ENCODE data around the gene SMARCC1.
"Not testable (repeated sequence)": the region's sequence is repeated elsewhere in the genome, so short reads cannot be mapped to it uniquely, and the experiment has no call there.

SMARCC1 gene

GRCh38 chr3:47772047-47772446 is 9.6 kb downstream of the SMARCC1 start:
- H3K4me3 ChIP-seq (ENCODE audit: low read depth, low read length) = no peak overlapping the region

GRCh38 chr3:47766186-47766585 is 15.5 kb downstream of the SMARCC1 start:
- H3K4me3 ChIP-seq (ENCODE audit: low read depth, low read length) = no peak overlapping the region

GRCh38 chr3:47762233-47762632 is 19.5 kb downstream of the SMARCC1 start:
- H3K4me3 ChIP-seq (ENCODE audit: low read depth, low read length) = no peak overlapping the region

DNA sequence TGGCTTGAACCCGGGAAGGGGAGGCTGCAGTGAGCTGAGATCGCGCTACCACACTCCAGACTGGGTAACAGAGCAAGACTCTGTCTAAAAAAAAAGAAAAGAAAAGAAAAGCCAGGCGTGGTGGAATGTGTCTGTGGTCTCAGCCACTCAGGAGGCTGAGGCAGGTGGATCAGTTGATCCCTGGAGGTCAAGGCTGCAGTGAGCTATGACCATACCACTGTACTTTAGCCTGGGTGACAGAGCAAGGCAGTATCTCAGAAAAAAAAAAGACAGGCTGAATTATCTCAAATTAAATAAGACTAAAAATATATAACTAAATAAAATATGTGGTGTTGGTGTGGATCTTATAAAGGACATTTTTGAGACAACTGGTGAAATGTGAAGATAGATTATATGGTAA is 20.6 kb downstream of the SMARCC1 start:
- H3K4me3 ChIP-seq (ENCODE audit: low read depth, low read length) = no peak overlapping the region

- H3K4me3 ChIP-seq (ENCODE audit: low read depth, low read length) = not testable (repeated sequence)
Observed at GRCh38 chr3:47760207-47760606, 21.5 kb downstream of the SMARCC1 start.

- no peak overlapping the region for H3K4me3 ChIP-seq (ENCODE audit: low read depth, low read length)
Observed at GRCh38 chr3:47758261-47759025, 23.2 kb downstream of the SMARCC1 start.

DNA sequence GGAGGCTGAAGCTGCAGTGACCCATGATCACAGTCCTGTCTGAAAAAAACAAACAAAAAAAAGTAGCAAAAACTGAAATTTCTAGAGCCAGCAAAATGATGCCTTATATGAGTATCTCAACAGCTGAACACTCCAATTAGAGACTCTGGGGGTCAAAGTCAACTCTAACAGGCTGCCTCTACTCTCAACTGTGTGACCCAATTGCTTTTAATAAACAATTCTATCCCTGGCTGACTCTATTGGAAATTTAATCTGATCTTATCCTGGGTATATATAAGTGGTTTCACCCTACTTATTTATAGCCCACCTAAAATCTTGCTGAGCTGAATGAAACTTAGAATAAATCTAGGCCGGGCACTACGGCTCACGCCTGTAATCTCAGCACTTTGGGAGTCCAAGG is 29.0 kb downstream of the SMARCC1 start:
- H3K4me3 ChIP-seq (ENCODE audit: low read depth, low read length) = no peak overlapping the region

DNA sequence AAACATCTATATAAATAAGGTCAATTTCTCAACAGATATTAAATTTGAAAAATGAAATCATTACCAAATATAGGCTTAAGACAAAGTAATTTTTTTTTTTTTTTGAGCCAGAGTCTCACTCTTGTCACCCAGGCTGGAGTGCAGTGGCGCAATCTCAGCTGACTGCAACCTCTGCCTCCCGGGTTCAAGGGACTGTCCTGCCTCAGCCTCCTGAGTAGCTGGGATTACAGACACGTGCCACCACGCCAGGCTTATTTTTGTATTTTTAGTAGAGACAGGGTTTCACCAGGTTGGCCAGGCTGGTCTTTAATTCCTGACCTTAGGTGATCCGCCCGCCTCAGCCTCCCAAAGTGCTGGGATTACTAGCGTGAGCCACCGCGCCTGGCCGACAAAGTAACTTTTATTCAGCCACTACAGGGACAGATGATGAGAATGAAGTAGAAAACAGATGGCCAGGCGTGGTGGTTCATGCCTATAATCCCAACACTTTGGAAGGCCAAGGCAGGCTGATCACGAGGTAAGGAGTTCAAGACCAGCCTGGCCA is 30.8 kb downstream of the SMARCC1 start:
- H3K4me3 ChIP-seq (ENCODE audit: low read depth, low read length) = not testable (repeated sequence)

GRCh38 chr3:47747558-47747957 is 34.1 kb downstream of the SMARCC1 start:
- H3K4me3 ChIP-seq (ENCODE audit: low read depth, low read length) = no peak overlapping the region

DNA sequence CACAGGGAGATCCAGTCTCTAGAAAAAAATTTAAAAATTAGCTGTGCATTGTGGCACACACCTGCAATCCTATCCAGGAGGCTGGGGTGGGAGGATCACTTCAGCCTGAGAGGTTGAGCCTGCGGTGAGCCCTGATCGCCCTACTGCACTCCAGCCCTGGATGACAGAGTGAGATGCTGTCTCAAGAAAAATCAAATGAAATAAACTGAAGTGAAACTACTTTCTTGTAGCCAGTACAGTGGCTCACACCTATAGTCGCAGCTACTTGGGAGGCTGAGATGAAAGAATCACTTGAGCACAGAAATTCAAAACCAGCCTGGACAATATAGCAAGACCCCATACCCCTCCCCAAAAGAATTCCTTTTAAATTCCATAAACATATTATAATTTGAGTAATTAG is 35.4 kb downstream of the SMARCC1 start:
- H3K4me3 ChIP-seq (ENCODE audit: low read depth, low read length) = no peak overlapping the region

GRCh38 chr3:47743855-47744254 is 37.8 kb downstream of the SMARCC1 start:
- H3K4me3 ChIP-seq (ENCODE audit: low read depth, low read length) = no peak overlapping the region

- not testable (repeated sequence) for H3K4me3 ChIP-seq (ENCODE audit: low read depth, low read length)
Observed at GRCh38 chr3:47743352-47743751, 38.3 kb downstream of the SMARCC1 start.

DNA sequence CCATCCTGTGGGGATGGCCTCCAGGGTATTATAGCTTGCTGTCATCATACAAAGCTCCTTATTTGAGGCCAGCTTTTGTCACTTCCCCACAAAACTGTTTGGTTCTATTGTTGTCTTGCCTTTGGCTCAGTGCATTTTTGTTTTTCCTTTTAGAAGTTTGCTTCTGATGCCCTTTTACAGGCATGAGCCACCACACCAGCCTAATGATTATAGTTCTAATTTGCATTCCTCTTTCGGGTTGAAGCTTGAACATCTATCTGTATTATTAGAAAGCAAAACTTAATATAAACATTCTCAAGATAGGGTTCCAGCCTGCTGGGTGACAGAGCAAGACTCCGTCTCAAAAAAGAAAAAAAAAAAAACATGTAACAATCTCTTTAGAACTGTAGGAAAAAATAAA is 39.8 kb downstream of the SMARCC1 start:
- H3K4me3 ChIP-seq (ENCODE audit: low read depth, low read length) = no peak overlapping the region

GRCh38 chr3:47732143-47732542 is 49.5 kb downstream of the SMARCC1 start:
- no peak overlapping the region for H3K4me3 ChIP-seq (ENCODE audit: low read depth, low read length)

DNA sequence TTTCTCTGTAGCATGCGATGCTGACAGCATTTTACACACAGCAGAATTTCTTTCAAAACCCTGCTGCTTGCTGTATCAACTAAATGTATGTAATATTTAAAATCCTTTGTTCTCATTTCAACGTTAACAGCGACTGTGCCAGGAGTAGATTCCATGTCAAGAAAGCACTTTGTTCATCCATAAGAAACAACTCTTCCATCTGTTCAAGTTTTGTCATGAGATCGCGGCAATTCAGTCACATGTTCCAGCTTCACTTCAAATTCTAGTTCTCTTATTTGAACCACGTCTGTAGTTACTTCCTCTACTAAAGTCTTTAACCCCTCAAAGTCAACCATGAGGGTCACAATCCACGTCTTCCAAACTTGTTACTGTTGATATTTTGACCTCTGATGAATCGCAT is 50.6 kb downstream of the SMARCC1 start:
- H3K4me3 ChIP-seq (ENCODE audit: low read depth, low read length) = no peak overlapping the region

DNA sequence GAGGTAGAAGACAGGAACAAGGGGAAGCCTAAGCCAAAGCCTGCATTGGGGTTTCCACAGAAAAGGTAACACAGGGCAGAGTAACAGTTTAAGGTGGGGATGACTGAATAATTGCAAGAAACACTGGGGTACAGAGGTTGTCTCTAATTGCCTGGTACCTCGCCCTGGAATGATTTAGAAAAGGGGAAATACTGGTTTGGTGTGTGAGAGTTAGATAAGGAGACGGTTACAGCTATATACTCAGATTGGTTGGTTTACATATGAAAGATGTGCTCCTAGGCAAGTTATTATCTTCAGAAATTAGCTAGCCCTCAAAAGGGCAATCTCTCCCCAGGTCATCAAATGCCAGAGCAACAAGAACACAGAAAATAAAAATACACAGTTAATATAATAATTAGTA is 58.8 kb downstream of the SMARCC1 start:
- H3K4me3 ChIP-seq (ENCODE audit: low read depth, low read length) = no peak overlapping the region

GRCh38 chr3:47717448-47717847 is 64.2 kb downstream of the SMARCC1 start:
- H3K4me3 ChIP-seq (ENCODE audit: low read depth, low read length) = not testable (repeated sequence)

DNA sequence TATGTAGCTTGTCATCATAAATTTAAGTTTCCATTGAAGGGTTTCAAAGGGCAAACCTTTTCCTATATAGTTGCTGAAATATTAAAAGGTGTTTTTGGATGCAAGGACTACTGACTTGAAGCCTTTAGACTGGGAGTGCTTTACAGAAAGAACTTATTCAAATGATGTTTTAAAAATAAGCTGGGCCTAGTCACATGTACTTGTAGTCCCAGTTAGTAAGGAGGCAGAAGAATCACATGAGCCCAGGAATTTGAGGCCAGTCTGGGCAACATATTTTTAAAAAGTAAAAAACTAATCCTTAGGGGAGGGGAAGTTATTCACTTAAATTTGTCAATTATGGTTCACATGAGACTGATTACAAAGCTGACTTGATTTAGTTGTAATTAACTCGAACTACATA is 65.0 kb downstream of the SMARCC1 start:
- H3K4me3 ChIP-seq (ENCODE audit: low read depth, low read length) = no peak overlapping the region

DNA sequence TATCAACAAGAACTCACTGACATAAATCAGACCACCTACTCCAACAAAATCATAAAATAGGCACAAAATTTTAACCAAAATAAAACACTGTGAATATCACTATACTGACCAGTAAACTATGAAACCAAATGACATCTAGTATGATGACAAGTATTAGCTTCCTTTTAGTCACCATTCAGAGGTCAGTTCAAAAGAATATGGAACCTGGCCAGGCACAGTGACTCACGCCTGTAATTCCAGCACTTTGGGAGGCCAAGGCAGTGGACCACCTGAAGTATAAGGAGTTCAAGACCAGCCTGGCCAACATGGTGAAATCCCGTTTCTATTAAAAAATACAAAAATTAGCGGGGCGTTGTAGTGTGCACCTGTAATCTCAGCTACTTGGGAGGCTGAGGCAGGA is 65.8 kb downstream of the SMARCC1 start:
- H3K4me3 ChIP-seq (ENCODE audit: low read depth, low read length) = no peak overlapping the region

GRCh38 chr3:47714606-47715005 is 67.1 kb downstream of the SMARCC1 start:
- H3K4me3 ChIP-seq (ENCODE audit: low read depth, low read length) = no peak overlapping the region

GRCh38 chr3:47713655-47714054 is 68.0 kb downstream of the SMARCC1 start:
- no peak overlapping the region for H3K4me3 ChIP-seq (ENCODE audit: low read depth, low read length)

- H3K4me3 ChIP-seq (ENCODE audit: low read depth, low read length) = no peak overlapping the region
Observed at GRCh38 chr3:47712398-47712797, 69.3 kb downstream of the SMARCC1 start.

DNA sequence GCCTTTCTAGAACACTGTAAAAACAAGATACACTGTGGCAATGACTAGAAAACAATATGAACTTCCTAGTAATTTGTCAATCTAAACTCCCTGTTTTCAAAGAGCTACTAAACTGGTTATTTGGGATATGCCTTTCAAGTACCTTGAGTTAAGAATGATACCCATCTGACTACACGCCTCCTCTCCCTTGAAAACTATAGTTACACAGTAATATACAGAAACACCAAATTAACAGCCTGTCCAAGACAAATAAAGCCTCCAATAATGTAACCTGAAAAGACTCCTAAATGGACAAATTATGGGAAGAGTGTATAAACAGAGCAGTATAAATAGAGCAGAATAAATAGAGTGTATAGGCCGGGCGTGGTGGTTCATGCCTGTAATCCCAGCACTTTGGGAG is 70.1 kb downstream of the SMARCC1 start:
- no peak overlapping the region for H3K4me3 ChIP-seq (ENCODE audit: low read depth, low read length)
